Uterus (tissue), 2 donors: ENCODE measurements around the gene ATP11B.

Experiments used
- CTCF ChIP-seq, 4 experiments: fragments of 200-600 bp in 2 of 4; fragments of 450-650 bp in 2 of 4; sonication (generic) in 2 of 4; IDR thresholded peaks; one replicate each; pipeline ENCODE4 v1.5.1; 2016 to 2019; ENCODE audit warnings: antibody characterized with exemption in 4 of 4, mild to moderate bottlenecking in 2 of 4, moderate library complexity in 1 of 4
- POLR2A ChIP-seq, 2 donors: fragments of 450-650 bp; IDR thresholded peaks; one replicate each; pipeline ENCODE4 v1.6.1; 2016; ENCODE audit warnings: antibody characterized with exemption in 2 of 2, mild to moderate bottlenecking in 1 of 2, moderate library complexity in 1 of 2

- no peak for TF ChIP-seq CTCF (IDR thresholded peaks at IDR 0.05)
- TF ChIP-seq POLR2A (IDR thresholded peaks at IDR 0.05), result no peak
Observed at GRCh38 chr3:182789371-182789770, 3.9 kb upstream of the ATP11B start.
